H1 (cell line): Measurements from ENCODE around the gene DEAF1. TPM values are rescaled to one million over a fixed set of nuclear protein-coding genes. Genes with fewer than 3 reads are reported as not detected.

ENCODE experiments used
- CTCF ChIA-PET: fragments of 300-600 bp; sonication (Branson Sonifier 250); formaldehyde crosslinking; loops from one replicate; lab custom pipeline; 2021; ENCODE audit not compliant: partially characterized antibody; lab: Charles Lee
- POLR2A ChIA-PET: fragments of 300-600 bp; sonication (Branson Sonifier 250); formaldehyde crosslinking; loops from one replicate; lab custom pipeline; 2021; ENCODE audit warnings: inconsistent platforms; ENCODE audit not compliant: partially characterized antibody; lab: Charles Lee
- DNase-seq, 2 experiments: peaks; one replicate each; pipeline versions ENCODE4 v3.0.0 to v3.0.0-alpha.2; 2010 to 2022; ENCODE audit warnings: low spot score in 2 of 2, low read depth in 1 of 2, mixed read lengths in 1 of 2
- FAIRE-seq: peaks from 2 replicates; lab custom pipeline; 2011; peaks lifted over from hg19 to GRCh38; lab: Jason Lieb, UNC
- H2AFZ ChIP-seq: 2 replicates; pipeline ENCODE4 v1.8.1; 2012; ENCODE audit warnings: low read length, inconsistent platforms
- H2AK5ac ChIP-seq: 2 replicates; pipeline ENCODE4 v1.6.1; 2013; ENCODE audit warnings: low read depth, low read length
- H2BK120ac ChIP-seq: replicated peaks from 2 replicates; pipeline ENCODE3; 2013; ENCODE audit warnings: low read depth, low read length, inconsistent platforms
- H2BK12ac ChIP-seq: 2 replicates; pipeline ENCODE4 v1.6.1; 2013; ENCODE audit warnings: low read depth, low read length
- H2BK15ac ChIP-seq: 2 replicates; pipeline ENCODE4 v1.6.1; 2013; ENCODE audit warnings: low read length
- H2BK20ac ChIP-seq: 2 replicates; pipeline ENCODE4 v1.6.1; 2013; ENCODE audit warnings: low read length
- H2BK5ac ChIP-seq: 2 replicates; pipeline ENCODE4 v1.6.1; 2013; ENCODE audit warnings: low read depth, low read length
- H3K14ac ChIP-seq: 2 replicates; pipeline ENCODE4 v1.6.1; 2013; ENCODE audit warnings: inconsistent platforms; ENCODE audit not compliant: insufficient read length
- H3K18ac ChIP-seq: 2 replicates; pipeline ENCODE4 v1.6.1; 2013; ENCODE audit warnings: low read length; ENCODE audit errors: extremely low read depth
- H3K23ac ChIP-seq: 2 replicates; pipeline ENCODE4 v1.6.1; 2013; ENCODE audit warnings: inconsistent platforms; ENCODE audit not compliant: insufficient read length
- H3K23me2 ChIP-seq: 2 replicates; pipeline ENCODE4 v1.6.1; 2013; ENCODE audit warnings: low read depth, low read length
- H3K27ac ChIP-seq: 2 replicates; pipeline ENCODE4 v1.6.1; 2011; ENCODE audit warnings: low read depth, low read length, inconsistent platforms
- H3K27me3 ChIP-seq, 4 experiments: replicated peaks in 1 of 4; 1 replicate in 1 of 4; 2 replicates in 3 of 4; pipeline versions ENCODE4 v1.6.1 to v1.8.1; 2011 to 2013; ENCODE audit warnings: low read length in 3 of 4, mild to moderate bottlenecking in 3 of 4, inconsistent platforms in 2 of 4, mixed read lengths in 2 of 4, moderate library complexity in 1 of 4; ENCODE audit not compliant: control insufficient read depth in 3 of 4, insufficient read depth in 3 of 4; ENCODE audit errors: extremely low read depth in 1 of 4
- H3K36me3 ChIP-seq, 4 experiments: 2 replicates each; pipeline versions ENCODE4 v1.6.1 to v1.8.1; 2011 to 2013; ENCODE audit warnings: mild to moderate bottlenecking in 4 of 4, low read length in 3 of 4, moderate library complexity in 2 of 4, control low read depth in 1 of 4, inconsistent platforms in 1 of 4; ENCODE audit not compliant: insufficient read depth in 4 of 4, control insufficient read depth in 2 of 4
- H3K4ac ChIP-seq: replicated peaks from 2 replicates; pipeline ENCODE3; 2013; ENCODE audit warnings: low read length, low read depth, mixed read lengths, inconsistent platforms; ENCODE audit not compliant: insufficient read length
- H3K4me1 ChIP-seq, 4 experiments: replicated peaks in 1 of 4; 1 replicate in 1 of 4; 2 replicates in 3 of 4; pipeline versions ENCODE4 v1.6.1 to v1.8.1; 2011 to 2013; ENCODE audit warnings: low read length in 3 of 4, inconsistent platforms in 2 of 4, mixed read lengths in 1 of 4; ENCODE audit not compliant: insufficient read depth in 4 of 4, control insufficient read depth in 3 of 4
- H3K4me2 ChIP-seq, 2 experiments: 2 replicates each; pipeline versions ENCODE4 v1.6.1 to v1.8.1; 2011 to 2013; ENCODE audit warnings: low read depth in 2 of 2, low read length in 2 of 2, control low read depth in 1 of 2, inconsistent platforms in 1 of 2, mild to moderate bottlenecking in 1 of 2; ENCODE audit not compliant: insufficient read depth in 1 of 2
- H3K4me3 ChIP-seq, 4 experiments: fragments of 200-600, 300-600 bp in 1 of 4; sonication (generic), shearing (Covaris generic), sonication (Bioruptor Twin) in 1 of 4; 2 replicates each; pipeline versions ENCODE4 v1.5.1 to v1.8.1; 2011 to 2016; ENCODE audit warnings: low read length in 4 of 4, low read depth in 3 of 4, control low read depth in 2 of 4, inconsistent platforms in 2 of 4, mild to moderate bottlenecking in 2 of 4, mixed read lengths in 1 of 4, moderate library complexity in 1 of 4; ENCODE audit not compliant: insufficient read depth in 2 of 4; ENCODE audit errors: extremely low read depth in 1 of 4
- H3K56ac ChIP-seq: replicated peaks from 2 replicates; pipeline ENCODE3; 2013; ENCODE audit warnings: low read depth, mild to moderate bottlenecking, mixed read lengths, low read length, inconsistent platforms; ENCODE audit not compliant: insufficient read length
- H3K79me1 ChIP-seq: 2 replicates; pipeline ENCODE4 v1.6.1; 2013; ENCODE audit warnings: low read depth, low read length, control low read depth
- H3K79me2 ChIP-seq, 2 experiments: 2 replicates each; pipeline versions ENCODE4 v1.6.1 to v1.8.1; 2012 to 2013; ENCODE audit warnings: low read length in 2 of 2, mild to moderate bottlenecking in 2 of 2, inconsistent platforms in 1 of 2; ENCODE audit not compliant: insufficient read depth in 2 of 2, control insufficient read depth in 1 of 2
- H3K9ac ChIP-seq, 4 experiments: replicated peaks in 1 of 4; 1 replicate in 1 of 4; 2 replicates in 3 of 4; pipeline versions ENCODE4 v1.6.1 to v1.8.1; 2011 to 2013; ENCODE audit warnings: low read depth in 3 of 4, low read length in 3 of 4, control low read depth in 2 of 4, mild to moderate bottlenecking in 2 of 4, moderate library complexity in 2 of 4, inconsistent platforms in 1 of 4; ENCODE audit errors: extremely low read depth in 1 of 4
- H3K9me3 ChIP-seq, 2 experiments: 2 replicates each; pipeline versions ENCODE4 v1.6.1 to v1.8.1; 2012 to 2013; ENCODE audit warnings: mild to moderate bottlenecking in 2 of 2, moderate library complexity in 2 of 2, control low read depth in 1 of 2, inconsistent platforms in 1 of 2, low read depth in 1 of 2, low read length in 1 of 2, mixed read lengths in 1 of 2; ENCODE audit not compliant: insufficient read depth in 2 of 2
- H4K20me1 ChIP-seq, 2 experiments: replicated peaks in 1 of 2; 2 replicates each; pipeline versions ENCODE3 to v1.8.1; 2011 to 2013; ENCODE audit warnings: inconsistent platforms in 2 of 2, low read length in 2 of 2, mild to moderate bottlenecking in 1 of 2; ENCODE audit not compliant: insufficient read depth in 2 of 2, control insufficient read depth in 1 of 2
- H4K5ac ChIP-seq: 2 replicates; pipeline ENCODE4 v1.6.1; 2013; ENCODE audit warnings: low read length, low read depth, mixed read lengths, inconsistent platforms; ENCODE audit not compliant: insufficient read length
- H4K8ac ChIP-seq: 2 replicates; pipeline ENCODE4 v1.8.0; 2013; ENCODE audit warnings: mild to moderate bottlenecking, moderate library complexity, low read length, inconsistent platforms; ENCODE audit not compliant: insufficient read depth; ENCODE audit errors: extremely low read depth
- H4K91ac ChIP-seq: replicated peaks from 2 replicates; pipeline ENCODE3; 2013; ENCODE audit warnings: low read length, mixed read lengths, inconsistent platforms; ENCODE audit not compliant: insufficient read length
- BRCA1 ChIP-seq: IDR thresholded peaks from 2 replicates; pipeline ENCODE4 v1.6.1; 2012; ENCODE audit warnings: low read depth, low read length, improper control_type of control experiment
- CBX5 ChIP-seq: fragments of 300-800, 300-1000 bp; sonication (generic); IDR thresholded peaks from 2 replicates; pipeline ENCODE4 v1.7.1; 2016; ENCODE audit warnings: antibody characterized with exemption, low read length, low read depth
- CBX8 ChIP-seq: fragments of 300-800, 300-1000 bp; sonication (generic); IDR thresholded peaks from 2 replicates; pipeline ENCODE4 v1.7.1; 2016; ENCODE audit warnings: low read depth, low read length, borderline replicate concordance
- EZH2 ChIP-seq: fragments of 200-600 bp; sonication (generic); IDR thresholded peaks from 2 replicates; pipeline ENCODE4 v1.7.1; 2012; ENCODE audit warnings: low read depth, mild to moderate bottlenecking, moderate library complexity, low read length, inconsistent platforms; ENCODE audit not compliant: severe bottlenecking
- HDAC2 ChIP-seq, 2 experiments: fragments of 300-600 bp in 1 of 2; sonication (generic) in 1 of 2; IDR thresholded peaks; 2 replicates each; pipeline ENCODE4 v1.6.1; 2011 to 2012; ENCODE audit warnings: low read depth in 2 of 2, low read length in 2 of 2, mild to moderate bottlenecking in 2 of 2, moderate library complexity in 2 of 2, borderline replicate concordance in 1 of 2, inconsistent platforms in 1 of 2
- SUZ12 ChIP-seq: fragments of 200-600 bp; sonication (generic); IDR thresholded peaks from 2 replicates; pipeline ENCODE4 v1.6.1; 2012; ENCODE audit warnings: mild to moderate bottlenecking, inconsistent platforms, low read length, moderate library complexity, mixed read lengths
- ZNF274 ChIP-seq: IDR thresholded peaks from 2 replicates; pipeline ENCODE4 v1.7.0; 2012; ENCODE audit warnings: low read length, borderline replicate concordance; ENCODE audit errors: extremely low read depth
- WGBS, 2 experiments: shearing (Covaris generic) in 1 of 2; methylation state at CpG; one replicate each; pipeline versions ENCODE4 v1.1.6 to v1.1.7; 2013 to 2015; ENCODE audit warnings: low lambda C conversion rate in 2 of 2, mixed read lengths in 2 of 2, inconsistent platforms in 1 of 2, low coverage in 1 of 2, missing lambda C conversion rate in 1 of 2; ENCODE audit not compliant: insufficient replicate concordance in 2 of 2, insufficient coverage in 1 of 2, insufficient read length in 1 of 2; ENCODE audit errors: extremely low coverage in 1 of 2, missing lambda C conversion rate in 1 of 2; 5-methylcytosine and 5-hydroxymethylcytosine counted together
- polyA plus RNA-seq, 7 experiments: library from polyadenylated mRNA; depleted of rRNA in 3 of 7; stranded (reverse) in 5 of 7; unstranded in 2 of 7; fragments of >200 nt in 5 of 7; fragments of 200-250 nt in 2 of 7; gene quantifications; 1 replicate in 5 of 7; 2 replicates in 1 of 7; 4 replicates in 1 of 7; pipeline versions ENCODE4 v1.2.1 to v1.2.3, GENCODE V29; 2011 to 2013; ENCODE audit warnings: missing spikeins in 2 of 7, mixed read lengths in 2 of 7
- total RNA-seq: library from RNA; stranded (reverse); fragmentation: NEBNext Ultra II Directional; extraction: Animal tissue kit (Norgen Biotek cat#: 25700); gene quantifications from 2 replicates; pipeline ENCODE4 v1.2.1, GENCODE V29; 2021

The DEAF1 gene
- total and polyA plus RNA-seq, 2 of the 8 experiments (the other 6 are each of a cell fraction or from before 2014, with no cell fraction given) = 47.3 to 58.4 TPM

DNA sequence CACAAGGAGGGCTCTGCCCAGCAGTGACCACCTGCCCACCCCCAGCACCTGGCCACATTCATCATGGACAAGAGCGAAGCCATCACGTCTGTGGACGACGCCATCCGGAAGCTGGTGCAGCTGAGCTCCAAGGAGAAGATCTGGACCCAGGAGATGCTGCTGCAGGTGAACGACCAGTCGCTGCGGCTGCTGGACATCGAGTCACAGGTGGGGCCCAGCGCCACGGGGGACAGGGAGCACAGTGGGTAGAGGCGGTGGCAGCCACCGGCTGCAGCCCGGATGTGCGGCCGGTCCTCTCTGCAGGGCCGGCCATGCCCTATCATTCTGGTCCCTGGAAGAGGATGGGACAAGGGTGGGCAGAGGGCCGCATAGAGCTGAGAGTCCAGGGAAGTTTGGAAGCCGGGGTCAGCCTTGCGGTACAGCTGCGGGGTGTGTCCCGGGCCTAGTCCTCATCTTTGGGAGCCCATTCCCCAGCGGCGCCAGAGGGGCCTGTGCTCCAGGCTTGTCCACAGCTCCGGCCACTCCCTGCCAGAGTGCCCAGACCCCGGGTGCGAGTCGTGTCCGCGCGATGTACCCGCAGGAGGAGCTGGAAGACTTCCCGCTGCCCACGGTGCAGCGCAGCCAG lies 25.1 kb upstream of the DEAF1 start:
- CTCF ChIA-PET = interaction anchor here (0.5 to 15.4 kb wide), 12 partner anchors 8 to 200 kb away, joined by 3 to 395 read pairs (median 3); partner anchors contain the start of genes EPS8L2, TALDO1 and TMEM80

More for the DNA sequence above, 25.1 kb upstream of the DEAF1 start:
- 82% methylated on average over 28 of the region's 35 CpGs; no CpG with 5 or more reads in 1 of the 2 experiments for WGBS, 2 experiments
- peak overlapping the region in 3 of 4 experiments; percentile 19 to 49 (median 36); a peak in 5 of 8 replicates for H3K4me3 ChIP-seq
- H3K27ac ChIP-seq = no peak overlapping the region
- no peak for FAIRE-seq
- peaks cover 0 to 8% (median 8%) of the 10 kb centered on the region in 4 experiments; a peak in 4 of 7 replicates for H3K27me3 ChIP-seq
- no peak overlapping the region for H2BK120ac ChIP-seq
- no peaks in the 10 kb centered on the region for H3K79me1 ChIP-seq
- no peaks in the 10 kb centered on the region for H3K9me3 ChIP-seq
- H3K4me1 ChIP-seq = peaks cover 0 to 7% (median 5%) of the 10 kb centered on the region in 4 experiments; a peak in 5 of 7 replicates
- peak overlapping the region; percentile 10; the same call in 1 of the 2 replicates for H2BK15ac ChIP-seq
- H3K4me2 ChIP-seq = peak overlapping the region; percentile 25 to 79; a peak in 3 of 4 replicates
- H3K36me3 ChIP-seq = no peaks in the 10 kb centered on the region
- no peak overlapping the region for H2BK20ac ChIP-seq
- peak overlapping the region; percentile 49; the same call in 1 of the 2 replicates for H2BK5ac ChIP-seq
- H3K14ac ChIP-seq = no peak overlapping the region
- H2AFZ ChIP-seq = no peak overlapping the region
- no peak overlapping the region for H3K9ac ChIP-seq
- H2AK5ac ChIP-seq = peak overlapping the region; percentile 65; the same call in 1 of the 2 replicates
- H4K8ac ChIP-seq = no peak overlapping the region
- peak overlapping the region; percentile 84 for H3K4ac ChIP-seq
- no peaks in the 10 kb centered on the region for H3K79me2 ChIP-seq
- DNase-seq = no peak
- no peak overlapping the region for H3K23ac ChIP-seq
- POLR2A ChIA-PET = interaction anchor here (0.6 to 3.5 kb wide), 9 partner anchors 17 to 185 kb away, joined by 3 to 25 read pairs (median 3); partner anchors contain the start of genes DRD4, HRAS and TALDO1
- H4K20me1 ChIP-seq = no peaks in the 10 kb centered on the region
- peak overlapping the region; percentile 63; the same call in 1 of the 2 replicates for H2BK12ac ChIP-seq
- H4K91ac ChIP-seq = no peak overlapping the region
- TF ChIP-seq ZNF274 (no peak), CBX8 (no peak), SUZ12 (no peak), BRCA1 (no peak), CBX5 (no peak), EZH2 (no peak), HDAC2 (IDR thresholded peaks at IDR 0.05; ENCODE audit: borderline replicate concordance in 1 of 2, low read depth in 2 of 2, low read length in 2 of 2) (no peak)
- TF ChIP-seq, all 59 proteins: peak for 0
- no peak overlapping the region for H3K56ac ChIP-seq
- peak overlapping the region; percentile 51 for H3K18ac ChIP-seq
- H3K23me2 ChIP-seq = peaks cover 2% of the 10 kb centered on the region; the same call in 1 of the 2 replicates
- H4K5ac ChIP-seq = no peak overlapping the region
